GM12873 (cell line): Measurements from ENCODE around the gene C19orf33.

Source experiments
- TF ChIP-seq, protein P1 (sequence below): IDR thresholded peaks from 2 replicates; pipeline ENCODE4 v1.5.1; 2012; ENCODE audit warnings: low read depth, mild to moderate bottlenecking, moderate library complexity, low read length, control low read depth; ENCODE audit not compliant: insufficient read depth; ENCODE audit errors: missing control alignments

The C19orf33 gene

DNA sequence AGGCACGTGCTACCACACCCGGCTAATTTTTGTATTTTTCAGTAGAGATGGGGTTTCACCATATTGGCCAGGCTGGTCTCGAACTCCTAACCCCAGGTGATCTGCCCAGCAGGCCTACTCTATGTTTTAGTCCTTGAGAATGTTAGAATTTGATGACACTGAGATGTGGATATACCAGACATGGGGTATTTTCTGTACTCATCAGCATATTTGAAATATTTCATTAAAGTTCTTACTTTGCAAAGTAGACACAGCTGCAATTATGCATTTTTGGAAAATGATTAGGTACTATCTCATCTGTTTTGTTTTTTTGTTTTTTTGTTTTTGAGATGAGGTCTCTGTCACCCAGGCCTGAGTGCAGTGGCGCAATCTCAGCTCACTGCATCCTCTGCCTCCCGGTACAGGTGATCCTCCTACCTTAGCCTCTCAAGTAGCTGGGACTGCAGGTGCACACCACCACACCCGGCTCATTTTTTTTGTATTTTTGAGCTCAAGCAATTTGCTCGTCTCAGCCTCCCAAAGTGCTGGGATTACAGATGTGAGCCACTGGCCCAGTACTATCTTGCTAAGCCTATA lies 27.0 kb upstream of the C19orf33 start:
- TF ChIP-seq, protein P1, sequence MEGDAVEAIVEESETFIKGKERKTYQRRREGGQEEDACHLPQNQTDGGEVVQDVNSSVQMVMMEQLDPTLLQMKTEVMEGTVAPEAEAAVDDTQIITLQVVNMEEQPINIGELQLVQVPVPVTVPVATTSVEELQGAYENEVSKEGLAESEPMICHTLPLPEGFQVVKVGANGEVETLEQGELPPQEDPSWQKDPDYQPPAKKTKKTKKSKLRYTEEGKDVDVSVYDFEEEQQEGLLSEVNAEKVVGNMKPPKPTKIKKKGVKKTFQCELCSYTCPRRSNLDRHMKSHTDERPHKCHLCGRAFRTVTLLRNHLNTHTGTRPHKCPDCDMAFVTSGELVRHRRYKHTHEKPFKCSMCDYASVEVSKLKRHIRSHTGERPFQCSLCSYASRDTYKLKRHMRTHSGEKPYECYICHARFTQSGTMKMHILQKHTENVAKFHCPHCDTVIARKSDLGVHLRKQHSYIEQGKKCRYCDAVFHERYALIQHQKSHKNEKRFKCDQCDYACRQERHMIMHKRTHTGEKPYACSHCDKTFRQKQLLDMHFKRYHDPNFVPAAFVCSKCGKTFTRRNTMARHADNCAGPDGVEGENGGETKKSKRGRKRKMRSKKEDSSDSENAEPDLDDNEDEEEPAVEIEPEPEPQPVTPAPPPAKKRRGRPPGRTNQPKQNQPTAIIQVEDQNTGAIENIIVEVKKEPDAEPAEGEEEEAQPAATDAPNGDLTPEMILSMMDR = no peak

DNA sequence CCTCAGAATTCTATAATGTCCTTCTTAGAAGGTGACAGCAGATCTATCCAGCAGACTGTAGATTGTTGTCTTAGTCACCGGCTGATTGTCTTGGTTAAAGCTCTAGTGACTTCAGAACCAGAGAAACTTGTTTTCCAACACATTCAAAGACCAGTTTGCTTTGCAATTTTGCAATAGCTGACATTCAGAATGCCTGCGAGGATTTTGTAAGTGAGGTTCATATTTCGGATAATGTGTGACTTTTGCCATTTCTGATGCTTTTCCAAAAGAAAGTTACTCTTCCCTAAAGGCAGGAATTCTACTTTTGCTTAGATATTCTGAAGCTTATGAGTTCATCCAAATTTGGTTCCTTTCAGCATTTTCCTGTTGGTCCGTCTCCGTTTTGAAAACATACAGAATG lies 26.5 kb upstream of the C19orf33 start:
- TF ChIP-seq, protein P1 = no peak

DNA sequence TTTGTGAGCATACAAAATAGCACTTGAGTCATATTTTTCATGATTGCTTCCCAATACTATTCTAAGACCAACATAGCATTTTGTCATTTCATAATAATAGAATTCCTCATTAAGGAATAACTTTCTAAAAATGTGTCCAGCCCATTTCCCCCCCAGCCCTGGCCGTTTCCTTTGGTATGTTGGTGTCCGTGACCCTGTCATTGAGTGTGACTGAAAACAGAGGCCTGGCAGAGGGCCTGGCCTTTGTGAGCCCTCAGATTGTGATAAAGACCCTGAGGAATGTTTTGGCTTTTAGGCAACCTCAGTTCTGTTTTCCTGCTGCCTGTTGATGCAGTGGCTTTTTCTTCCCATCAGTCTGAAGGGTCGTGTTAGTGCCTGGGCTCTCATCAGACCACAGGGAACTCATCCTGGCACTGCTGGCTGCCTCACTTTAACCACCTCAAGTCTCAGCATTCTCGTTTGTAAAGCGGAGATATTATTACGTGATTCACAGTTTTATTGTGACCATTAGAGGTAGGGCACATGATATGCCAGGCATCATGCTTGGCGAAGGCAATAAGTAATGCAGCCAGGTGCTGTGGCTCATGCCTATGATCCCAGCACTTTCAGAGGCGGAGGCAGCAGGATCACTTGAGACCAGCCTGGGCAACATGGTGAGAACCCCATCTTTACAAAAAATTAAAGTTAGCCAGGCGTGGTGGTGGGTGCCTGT lies 25.9 kb upstream of the C19orf33 start:
- TF ChIP-seq, protein P1 = no peak

DNA sequence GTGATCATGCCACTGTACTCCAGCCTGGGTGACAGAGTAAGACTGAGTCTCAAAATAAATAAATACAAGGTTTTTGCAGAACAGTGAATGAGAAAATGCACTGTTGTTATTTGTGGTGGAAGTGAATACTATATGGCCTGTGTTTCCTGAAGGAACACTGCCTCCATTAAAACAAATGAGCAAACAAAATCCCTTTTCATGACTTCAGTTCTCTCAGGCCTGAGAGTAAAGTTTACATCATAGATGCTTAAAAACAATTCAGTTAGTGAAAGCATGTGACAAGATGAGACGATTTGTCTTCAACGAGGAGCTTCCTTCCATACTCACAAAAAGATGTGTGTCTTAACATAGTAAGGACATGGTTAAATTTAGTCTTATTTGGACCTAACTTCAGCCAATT lies 25.3 kb upstream of the C19orf33 start:
- TF ChIP-seq, protein P1 = no peak

DNA sequence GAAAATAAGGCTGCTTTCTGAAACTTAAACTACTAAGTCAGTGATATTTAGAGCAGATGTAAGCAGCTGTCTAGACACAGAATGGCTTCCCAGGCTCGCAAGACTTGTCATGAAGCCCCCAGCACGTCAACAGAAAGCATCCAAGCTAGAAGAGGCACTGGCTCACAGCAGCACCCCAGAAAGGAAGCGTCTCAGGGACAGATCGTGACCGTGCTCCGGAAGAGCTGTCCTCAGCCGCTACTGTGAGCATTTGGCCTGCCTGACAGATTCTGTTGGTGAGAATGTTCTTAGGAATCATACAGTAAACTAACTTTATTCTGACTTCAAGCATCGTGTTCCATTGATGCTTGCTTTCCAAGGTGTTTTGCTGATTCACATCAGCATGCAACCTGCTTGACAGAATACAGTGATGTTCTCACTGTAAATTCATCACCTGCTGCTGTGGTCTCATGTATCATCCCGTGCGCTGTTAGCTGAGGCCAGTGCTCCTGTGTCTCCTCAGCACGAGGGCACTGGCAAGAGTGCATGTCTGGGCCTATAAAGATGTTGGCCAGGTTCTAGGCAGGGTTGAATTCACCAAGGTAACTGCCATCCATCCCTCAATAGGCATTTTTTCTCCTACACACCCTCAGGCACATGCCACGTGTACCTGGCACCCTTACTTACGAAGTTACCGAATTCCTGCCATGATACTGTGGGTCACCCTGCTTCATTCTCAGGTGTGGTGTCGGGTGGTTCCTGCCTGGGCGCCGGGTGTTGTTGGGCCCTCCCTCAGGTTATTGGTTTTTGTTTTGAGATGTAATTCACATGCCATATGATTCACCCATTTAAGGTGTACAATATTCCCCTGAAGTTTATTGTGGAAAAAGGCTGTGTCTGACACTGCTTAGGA lies 23.8 kb upstream of the C19orf33 start:
- TF ChIP-seq, protein P1 = no peak

DNA sequence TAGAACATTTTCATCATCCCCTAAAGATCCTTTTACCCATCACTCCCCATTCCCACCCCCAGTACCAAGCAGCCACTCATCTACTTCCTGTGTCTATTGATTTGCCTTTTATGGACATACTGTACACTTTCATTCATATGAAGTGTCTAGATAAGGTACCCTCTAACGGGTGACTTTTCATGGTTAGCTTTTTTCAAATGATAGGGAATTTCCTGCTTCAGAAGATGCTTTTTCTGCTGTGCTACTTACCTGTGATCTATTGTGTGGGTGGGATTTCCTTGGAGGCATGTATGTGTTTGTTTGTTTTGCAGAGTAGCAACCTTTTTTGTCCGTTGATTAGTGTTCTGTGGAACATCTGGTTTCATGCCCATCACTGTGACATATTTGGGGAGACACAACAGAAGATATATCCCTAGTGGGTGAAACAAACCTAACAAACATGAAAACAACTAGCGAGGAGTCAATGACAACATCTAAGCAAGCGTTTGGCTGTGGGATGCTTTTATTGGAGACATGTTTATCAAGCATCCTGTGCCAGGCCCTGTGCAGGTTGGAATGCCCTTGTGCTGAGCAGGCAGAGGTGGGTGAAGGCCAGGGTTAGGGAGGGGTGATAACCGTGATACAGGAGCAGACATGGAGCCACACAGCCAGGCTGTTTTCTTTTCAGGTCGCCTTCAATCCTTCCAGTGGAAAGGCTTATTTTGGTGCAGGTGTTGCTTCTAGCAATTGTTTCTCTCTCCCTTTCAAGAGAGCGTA lies 22.1 kb upstream of the C19orf33 start:
- TF ChIP-seq, protein P1 = no peak
